Mesothelial cell of epicardium (in vitro differentiated cells): ENCODE data around the gene TBC1D8. TPM values are rescaled to one million over a fixed set of nuclear protein-coding genes. Genes with fewer than 3 reads are reported as not detected.

Experiments
- DNase-seq, 2 experiments: peaks; one replicate each; pipeline ENCODE4 v3.0.0; 2021; ENCODE audit warnings: low spot score in 2 of 2; ENCODE audit not compliant: unreplicated experiment in 2 of 2
- H3K27ac Mint-ChIP-seq: 2 replicates; pipeline ENCODE4 v1.8.0; 2021; ENCODE audit warnings: mixed read lengths
- H3K27me3 Mint-ChIP-seq: 2 replicates; pipeline ENCODE4 v1.8.0; 2021; ENCODE audit warnings: low read depth, mixed read lengths
- H3K36me3 Mint-ChIP-seq: 2 replicates; pipeline ENCODE4 v1.8.0; 2021; ENCODE audit warnings: mixed read lengths
- H3K4me1 Mint-ChIP-seq: 2 replicates; pipeline ENCODE4 v1.8.0; 2021; ENCODE audit warnings: mixed read lengths
- H3K4me3 Mint-ChIP-seq: 2 replicates; pipeline ENCODE4 v1.8.0; 2021; ENCODE audit warnings: mild to moderate bottlenecking, moderate library complexity, mixed read lengths
- H3K9me3 Mint-ChIP-seq: 2 replicates; pipeline ENCODE4 v1.8.0; 2021; ENCODE audit warnings: mixed read lengths
- CTCF ChIP-seq: fragments of 200-600 bp; sonication (generic); IDR thresholded peaks from one replicate; pipeline ENCODE4 v1.5.0; 2021; ENCODE audit warnings: antibody characterized with exemption; ENCODE audit not compliant: unreplicated experiment
- total RNA-seq: library from RNA; stranded (reverse); gene quantifications from 3 replicates; pipeline ENCODE4 v1.2.1, GENCODE V29; 2021

Gene TBC1D8
- total RNA-seq, 1 donor from 2014 or later = 12.7 TPM

- Mint-ChIP-seq H3K9me3 (no peaks in the 10 kb centered on the region), H3K4me3 (no peak overlapping the region), H3K27ac (no peak overlapping the region), H3K4me1 (no peaks in the 10 kb centered on the region), H3K36me3 (no peaks in the 10 kb centered on the region), H3K27me3 (no peaks in the 10 kb centered on the region)
- no peak for DNase-seq
- TF ChIP-seq CTCF = no peak
These were observed 161.0 kb downstream of the TBC1D8 start for GRCh38 chr2:100990166-100990565.

GRCh38 chr2:100989666-100990065, 161.5 kb downstream of the TBC1D8 start:
- H3K27me3 Mint-ChIP-seq = peaks cover 2% of the 10 kb centered on the region
- no peaks in the 10 kb centered on the region for H3K36me3 Mint-ChIP-seq
- H3K4me3 Mint-ChIP-seq = no peak overlapping the region
- no peak for TF ChIP-seq CTCF
- H3K9me3 Mint-ChIP-seq = no peaks in the 10 kb centered on the region
- no peak for DNase-seq
- no peak overlapping the region for H3K27ac Mint-ChIP-seq
- no peaks in the 10 kb centered on the region for H3K4me1 Mint-ChIP-seq

- Mint-ChIP-seq H3K27ac (no peak overlapping the region), H3K36me3 (no peaks in the 10 kb centered on the region), H3K4me3 (no peak overlapping the region), H3K27me3 (peaks cover 2% of the 10 kb centered on the region), H3K4me1 (peaks cover 2% of the 10 kb centered on the region), H3K9me3 (no peaks in the 10 kb centered on the region)
- DNase-seq = no peak
- no peak for TF ChIP-seq CTCF
These were observed 162.4 kb downstream of the TBC1D8 start for GRCh38 chr2:100988630-100989417.

- Mint-ChIP-seq H3K27ac (no peak overlapping the region), H3K9me3 (no peaks in the 10 kb centered on the region), H3K27me3 (peaks cover 2% of the 10 kb centered on the region), H3K4me1 (peaks cover 2% of the 10 kb centered on the region), H3K4me3 (no peak overlapping the region), H3K36me3 (no peaks in the 10 kb centered on the region)
- DNase-seq = no peak
- no peak for TF ChIP-seq CTCF
These were observed 163.2 kb downstream of the TBC1D8 start for GRCh38 chr2:100987974-100988373.

GRCh38 chr2:100987536-100987935, 163.6 kb downstream of the TBC1D8 start:
- no peak for TF ChIP-seq CTCF
- DNase-seq = no peak
- Mint-ChIP-seq H3K27me3 (peaks cover 2% of the 10 kb centered on the region), H3K27ac (no peak overlapping the region), H3K36me3 (no peaks in the 10 kb centered on the region), H3K4me3 (no peak overlapping the region), H3K4me1 (peaks cover 2% of the 10 kb centered on the region), H3K9me3 (no peaks in the 10 kb centered on the region)
